HG02943 (cell line): ENCODE data around the gene MAP2.

Source experiments
- ATAC-seq: cut with Tn5 transposase; IDR thresholded peaks from one replicate; pipeline ENCODE4 v1.9.1; 2021; ENCODE audit warnings: mild to moderate bottlenecking, low read depth, moderate library complexity; ENCODE audit not compliant: unreplicated experiment

Gene MAP2

DNA sequence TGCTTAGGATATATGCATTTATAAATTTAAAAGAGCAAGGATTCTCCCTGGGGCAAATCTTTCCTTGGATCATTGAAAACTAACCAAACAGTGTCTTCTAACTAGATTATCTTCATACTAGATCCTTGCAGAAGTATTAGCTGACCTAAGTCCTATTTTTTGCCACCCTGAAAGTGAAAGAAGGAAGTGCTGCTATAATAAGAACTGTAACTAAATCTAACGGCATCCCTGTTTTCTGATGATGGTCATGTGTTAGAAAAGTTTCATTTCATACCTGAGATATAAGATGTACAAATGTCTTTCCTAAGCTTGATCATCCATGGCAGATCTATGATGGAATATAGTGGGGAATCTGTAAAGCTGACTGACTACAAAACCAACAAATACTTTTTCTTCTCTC is 102.7 kb downstream of the MAP2 start:
- no peak for ATAC-seq

DNA sequence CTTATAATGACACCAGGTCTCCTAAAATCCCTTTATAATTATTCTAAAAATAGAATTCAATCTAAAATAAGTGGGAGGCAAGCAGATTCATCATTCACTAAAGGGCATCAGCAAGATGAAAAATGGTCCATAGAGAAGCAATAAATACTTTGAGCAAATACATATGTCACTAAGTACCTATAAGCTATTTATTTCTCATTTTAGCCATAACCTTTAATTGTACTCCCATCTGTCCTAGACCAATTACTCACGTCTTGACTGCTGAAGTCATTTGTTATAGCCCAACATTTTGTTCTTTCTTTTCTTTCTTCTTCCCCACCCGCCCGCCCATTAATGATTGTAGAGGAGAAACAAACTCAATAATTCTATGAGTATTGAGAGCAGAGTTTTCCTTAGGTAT is 105.7 kb downstream of the MAP2 start:
- ATAC-seq = no peak

DNA sequence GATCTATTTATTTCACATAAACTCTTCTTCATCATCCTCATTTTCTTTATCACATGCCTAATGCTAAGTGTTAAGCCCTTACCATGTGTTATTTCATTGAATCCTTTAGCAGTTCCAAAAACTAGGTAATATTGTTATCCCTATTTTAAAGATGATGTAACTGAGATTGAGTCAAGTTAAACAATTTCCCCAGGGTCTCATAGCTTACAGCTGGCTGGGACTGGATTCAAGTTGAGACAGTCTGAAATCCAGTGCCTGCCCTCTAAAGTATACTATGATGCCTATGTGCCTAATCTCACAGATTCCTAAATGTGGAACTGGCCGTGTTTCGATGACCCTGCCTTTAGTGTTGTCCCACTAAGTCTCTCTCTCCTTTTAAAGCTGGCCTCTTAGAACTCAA is 108.5 kb downstream of the MAP2 start:
- no peak for ATAC-seq

DNA sequence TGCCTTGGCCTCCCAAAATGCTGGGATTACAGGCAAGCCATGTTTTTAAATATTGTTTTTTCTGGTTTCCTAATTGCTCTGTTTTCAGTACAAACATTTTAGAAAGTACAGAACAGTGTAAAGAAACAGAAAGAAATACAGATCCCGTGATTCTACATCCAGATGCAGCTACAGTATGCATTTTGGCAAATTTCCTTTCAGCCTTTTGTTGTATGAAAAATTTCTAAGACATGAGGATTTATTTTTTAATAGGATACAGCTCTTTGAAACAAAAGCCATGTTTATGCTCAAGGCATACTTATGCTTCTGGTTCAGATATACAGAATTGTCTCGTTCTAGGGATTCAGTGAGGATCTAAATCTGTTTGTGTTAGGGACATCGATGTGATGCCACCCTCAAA is 109.5 kb downstream of the MAP2 start:
- no peak for ATAC-seq

DNA sequence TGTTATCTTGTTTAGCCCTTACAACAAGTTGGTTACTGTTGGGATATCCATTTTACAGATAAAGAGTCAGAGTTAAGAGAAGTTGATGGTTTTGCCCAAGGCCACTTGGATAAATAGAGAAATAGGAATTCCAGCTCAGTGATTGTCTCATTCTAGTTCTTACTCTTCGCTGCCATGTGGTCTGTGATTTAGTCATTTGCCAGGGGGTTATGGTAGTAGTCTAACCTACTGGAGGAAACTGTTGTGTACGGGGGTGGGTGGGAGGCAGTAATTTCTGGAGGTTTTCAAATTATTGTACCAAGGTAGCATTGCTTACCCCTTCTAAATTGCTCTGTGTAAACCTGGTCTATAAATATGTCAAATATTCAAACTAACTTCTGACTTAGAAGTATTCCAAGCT is 110.4 kb downstream of the MAP2 start:
- ATAC-seq = no peak

DNA sequence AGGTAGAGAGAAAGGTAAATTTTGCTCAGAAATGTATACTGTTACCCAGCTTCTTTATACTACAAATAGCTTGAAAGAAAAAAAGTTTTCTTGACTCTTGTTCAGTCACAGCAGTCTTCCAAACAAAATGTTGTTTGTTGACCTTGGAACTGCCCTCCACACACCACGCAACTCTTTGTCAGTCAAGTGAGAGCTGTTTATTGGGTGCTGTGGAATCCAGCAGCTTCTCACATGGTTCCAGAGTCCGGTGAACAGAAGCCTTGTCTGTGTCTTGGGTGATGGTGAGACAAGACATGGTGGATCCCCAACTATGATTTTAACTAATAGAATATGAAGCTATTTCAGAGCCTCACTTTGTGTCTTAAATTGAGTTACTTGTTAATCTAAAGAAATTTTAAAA is 112.5 kb downstream of the MAP2 start:
- ATAC-seq = no peak

DNA sequence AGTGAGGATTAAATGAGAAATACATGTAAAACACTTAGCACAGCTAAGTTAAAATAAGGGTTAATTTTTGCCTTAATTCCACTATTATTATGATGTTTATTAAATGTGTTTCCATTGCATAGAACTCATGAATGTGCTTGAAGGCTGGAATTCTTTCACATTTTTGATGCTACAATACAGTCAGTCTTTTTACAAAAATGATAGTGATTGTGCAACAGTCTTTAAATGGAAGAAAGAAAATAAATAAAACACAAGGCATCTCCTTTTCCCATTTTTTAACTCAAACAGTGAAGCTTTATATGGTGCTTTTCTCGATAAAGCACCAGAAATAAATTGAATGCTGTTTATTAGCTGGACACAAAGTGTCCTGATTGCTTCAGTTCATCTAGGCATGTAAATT is 123.9 kb downstream of the MAP2 start:
- ATAC-seq = no peak

DNA sequence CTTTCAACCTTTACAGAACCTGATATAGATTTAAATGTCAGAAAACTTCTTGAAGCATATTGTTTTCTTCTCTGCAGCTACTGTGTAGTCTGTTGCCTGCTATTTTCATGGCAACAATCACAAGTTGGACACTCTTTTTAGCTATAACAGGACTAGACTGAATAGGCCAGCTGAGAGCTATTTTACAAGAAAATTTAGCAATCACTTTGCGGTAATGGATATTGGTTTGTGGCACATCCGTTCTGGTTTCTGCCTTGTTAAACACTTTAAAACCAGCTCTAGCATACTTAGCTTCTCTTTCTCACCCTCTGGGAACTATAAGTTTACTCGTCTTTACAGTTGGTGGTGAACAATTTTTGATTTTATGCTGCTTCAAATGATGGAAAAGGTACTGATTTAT is 125.7 kb downstream of the MAP2 start:
- ATAC-seq = no peak

DNA sequence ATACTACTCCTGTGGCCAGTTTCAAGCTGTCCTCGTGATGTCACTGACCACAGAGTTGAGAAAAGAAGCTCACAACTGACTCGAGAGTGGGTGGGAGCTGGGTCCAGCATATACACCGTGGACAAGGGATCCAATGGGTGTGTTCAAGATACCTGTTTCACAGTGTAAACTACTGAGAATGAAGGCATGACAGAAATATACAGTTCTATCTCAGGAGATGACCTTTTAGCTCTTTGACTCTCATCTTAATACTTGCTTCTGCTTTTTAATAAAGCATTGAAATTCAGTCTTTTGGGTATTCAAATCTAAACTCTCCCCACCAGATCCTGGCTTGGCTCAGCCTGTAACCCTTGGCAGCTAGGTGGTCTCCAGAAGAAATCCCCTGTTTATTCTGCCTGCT is 130.1 kb downstream of the MAP2 start:
- ATAC-seq = no peak

DNA sequence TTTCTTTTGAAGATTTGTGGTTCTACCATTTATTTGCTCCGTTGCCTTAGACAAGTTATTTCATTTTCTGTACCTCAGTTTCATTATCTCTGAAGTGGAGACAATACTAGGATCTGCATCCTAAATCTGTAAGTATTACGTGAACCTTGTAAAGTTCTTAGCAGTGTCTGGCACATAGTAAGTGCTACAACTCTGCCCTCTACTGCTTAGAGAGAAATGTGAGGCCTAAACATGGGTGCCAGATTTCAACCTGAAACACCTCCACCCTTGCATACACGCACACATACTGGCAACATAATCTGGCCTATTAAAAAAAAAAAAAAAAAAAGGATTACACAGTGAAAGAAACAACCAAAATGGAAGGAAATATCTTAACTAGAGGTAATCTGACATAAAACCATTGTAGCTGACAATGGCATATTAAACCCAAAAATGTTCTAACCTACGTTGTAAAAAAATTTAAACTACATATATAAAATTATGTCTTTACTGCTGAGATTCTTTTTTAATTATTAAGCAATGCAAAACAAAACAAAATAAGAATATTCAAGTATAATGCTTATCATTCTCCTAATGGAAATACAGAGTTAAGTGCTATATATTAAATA is 132.6 kb downstream of the MAP2 start:
- ATAC-seq = peak; percentile 75

DNA sequence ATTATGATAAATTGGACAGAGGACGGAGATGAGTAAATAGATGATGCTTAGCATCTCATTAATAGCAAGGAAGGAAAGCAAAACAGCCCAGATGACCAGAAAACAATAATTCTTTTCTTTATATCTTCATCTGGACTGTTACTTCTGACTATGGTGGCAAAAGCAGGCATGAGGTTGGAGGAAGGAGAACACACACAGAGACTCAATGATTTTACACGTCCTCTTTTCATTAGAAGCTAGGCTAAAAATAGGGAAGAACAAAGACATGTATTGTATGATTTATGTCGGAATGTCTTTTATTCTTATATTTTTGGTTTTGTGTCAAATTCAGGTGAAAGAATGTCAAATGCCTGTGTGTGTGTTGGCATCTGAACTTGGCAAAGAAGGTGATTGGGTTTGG is 137.1 kb downstream of the MAP2 start:
- ATAC-seq = no peak

DNA sequence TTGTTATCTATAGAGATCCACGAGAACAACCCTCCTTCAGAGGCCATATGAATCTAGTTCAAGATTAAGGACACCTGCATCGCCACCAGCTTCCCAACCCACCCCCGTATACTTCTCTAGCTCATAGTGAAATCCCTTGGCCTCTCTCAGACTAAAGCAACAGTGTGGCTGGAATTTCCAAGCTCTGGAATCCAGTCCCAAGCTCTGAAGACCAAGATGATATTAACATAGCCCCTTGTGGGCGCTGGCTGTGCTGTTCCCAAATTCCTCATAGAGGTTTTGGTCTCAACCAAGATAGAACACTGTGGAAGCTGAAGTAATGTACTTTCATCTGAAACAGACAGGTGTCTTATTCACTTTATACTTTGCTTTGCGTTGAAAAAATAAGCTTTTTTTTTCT is 139.6 kb downstream of the MAP2 start:
- ATAC-seq = no peak

DNA sequence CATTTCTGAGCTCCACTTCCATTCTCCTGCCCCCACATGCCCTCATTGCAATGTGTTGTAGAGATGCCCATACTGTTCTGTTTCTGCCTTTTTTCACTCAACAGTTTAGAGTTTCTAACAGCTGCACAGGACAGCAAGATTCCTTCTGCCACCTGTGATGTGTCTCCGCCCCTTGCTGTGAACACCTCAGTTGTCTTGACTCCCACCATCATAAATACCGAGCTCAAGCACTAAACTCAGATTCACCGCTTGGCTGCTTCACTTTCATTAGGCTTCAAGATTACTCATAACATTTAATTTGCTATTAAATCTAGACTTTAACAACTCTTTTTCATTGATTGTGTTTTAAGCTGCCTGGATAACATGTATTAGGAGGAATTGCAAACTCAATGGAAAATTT is 141.0 kb downstream of the MAP2 start:
- ATAC-seq = no peak

DNA sequence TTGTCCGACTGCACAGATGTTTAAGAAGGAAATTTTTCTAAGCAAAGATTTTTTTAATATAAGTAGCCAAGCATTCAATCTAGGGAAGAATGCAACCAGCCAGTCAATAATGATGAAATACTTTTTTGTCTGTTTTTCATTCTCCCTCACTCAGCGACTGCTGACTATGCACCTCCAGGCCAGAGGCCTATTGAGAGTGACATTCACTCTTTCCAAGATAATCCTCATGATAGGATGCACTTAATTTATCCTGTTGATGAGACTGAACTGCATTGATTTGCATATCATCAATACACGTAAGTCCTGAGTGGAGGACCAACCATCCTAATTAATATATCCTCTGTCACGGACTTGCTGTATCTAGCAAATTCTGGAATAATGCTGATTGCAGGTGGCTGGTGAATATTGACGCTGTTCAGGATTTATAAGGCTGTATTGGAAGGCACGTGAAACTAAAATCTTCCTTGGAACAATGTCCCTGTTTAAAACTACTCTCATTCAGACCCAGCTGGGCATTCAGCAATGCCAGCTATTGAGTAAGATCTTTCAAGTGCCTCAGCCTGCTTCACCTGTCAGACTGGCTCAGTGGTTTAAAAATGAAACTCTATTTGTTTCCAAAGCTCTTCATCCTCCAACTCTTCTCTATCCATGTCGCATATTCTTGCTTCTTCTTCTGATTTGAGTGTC is 142.2 kb downstream of the MAP2 start:
- ATAC-seq = no peak

DNA sequence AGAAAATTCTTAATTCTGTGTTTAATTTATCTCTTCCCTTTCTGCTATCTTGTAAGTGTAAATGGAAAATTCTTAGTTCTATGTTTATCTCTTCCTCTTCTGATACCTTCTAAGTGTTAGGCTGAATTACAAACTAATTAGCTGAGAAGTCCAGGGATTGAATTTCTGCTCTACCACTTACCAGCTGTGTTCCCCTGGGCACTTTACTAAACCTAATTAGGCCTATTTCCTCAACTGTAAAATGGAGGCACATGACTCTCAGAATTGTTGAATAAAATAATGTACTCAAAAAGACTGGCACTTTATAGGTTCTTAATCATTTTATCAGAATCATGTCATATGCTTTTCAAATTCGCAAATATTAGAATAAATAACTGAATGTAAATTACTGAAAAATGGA is 146.3 kb downstream of the MAP2 start:
- ATAC-seq = no peak

DNA sequence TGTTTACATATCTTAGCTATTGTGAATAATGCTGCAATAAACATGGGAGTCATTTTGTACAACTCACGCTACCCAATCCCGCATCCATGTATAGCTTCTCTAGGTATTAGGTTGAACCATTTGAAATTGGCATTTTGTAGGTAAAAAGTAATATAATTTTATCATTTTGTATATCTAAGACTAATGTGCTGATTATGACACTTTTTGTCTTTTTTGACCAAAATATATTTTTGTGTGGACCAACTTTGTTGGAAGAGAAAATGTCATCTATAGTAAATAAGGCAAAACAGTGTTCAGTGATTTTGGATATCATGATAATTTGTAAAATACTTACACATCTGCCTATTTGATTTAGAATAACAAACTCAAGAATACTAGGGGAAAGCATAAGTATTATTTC is 150.7 kb downstream of the MAP2 start:
- ATAC-seq = no peak

DNA sequence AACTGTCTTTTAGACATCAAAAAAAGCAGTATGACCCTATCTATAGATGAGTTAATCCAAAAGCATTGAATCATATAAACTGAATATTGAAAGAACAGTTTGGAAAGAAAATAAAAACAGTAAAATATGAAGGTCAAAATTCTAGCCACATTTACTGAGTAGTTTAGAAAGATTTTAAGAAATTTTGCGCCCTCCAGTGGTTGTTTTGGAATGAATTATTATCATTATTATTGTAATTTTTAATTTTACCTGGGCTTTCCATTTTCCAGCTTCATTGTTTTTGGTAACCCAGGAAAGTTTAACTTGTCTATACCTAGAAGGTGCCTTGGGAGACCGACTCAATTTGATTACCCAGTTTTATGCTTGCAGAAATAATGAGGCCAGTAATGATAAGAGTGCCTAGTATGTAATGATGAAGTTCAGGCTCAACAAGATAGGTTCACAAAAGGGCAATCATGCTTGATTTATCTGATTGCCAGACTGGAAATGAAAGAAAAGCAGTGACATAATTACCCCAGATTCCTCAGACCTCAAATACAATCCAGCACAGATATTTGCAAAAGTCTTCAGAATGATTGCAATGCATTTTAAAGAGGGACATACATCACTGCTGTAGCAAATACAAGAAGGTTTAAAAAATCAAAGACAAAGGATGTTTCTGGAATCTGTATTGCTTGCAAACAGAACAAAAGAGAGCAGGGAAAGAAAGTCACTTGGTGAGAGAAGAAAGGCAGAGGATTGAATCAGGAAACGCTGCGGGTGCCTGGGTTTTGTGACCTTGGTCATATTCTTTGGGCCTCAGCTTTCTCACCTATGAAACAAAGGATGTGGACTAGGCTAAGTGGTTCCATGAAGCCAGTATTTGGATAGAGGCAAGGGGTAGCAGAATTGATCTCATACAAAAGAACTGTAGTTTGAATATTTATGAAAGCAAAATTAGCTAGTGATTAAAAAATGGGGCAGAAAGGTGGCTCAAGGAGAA is 153.8 kb downstream of the MAP2 start:
- no peak for ATAC-seq

DNA sequence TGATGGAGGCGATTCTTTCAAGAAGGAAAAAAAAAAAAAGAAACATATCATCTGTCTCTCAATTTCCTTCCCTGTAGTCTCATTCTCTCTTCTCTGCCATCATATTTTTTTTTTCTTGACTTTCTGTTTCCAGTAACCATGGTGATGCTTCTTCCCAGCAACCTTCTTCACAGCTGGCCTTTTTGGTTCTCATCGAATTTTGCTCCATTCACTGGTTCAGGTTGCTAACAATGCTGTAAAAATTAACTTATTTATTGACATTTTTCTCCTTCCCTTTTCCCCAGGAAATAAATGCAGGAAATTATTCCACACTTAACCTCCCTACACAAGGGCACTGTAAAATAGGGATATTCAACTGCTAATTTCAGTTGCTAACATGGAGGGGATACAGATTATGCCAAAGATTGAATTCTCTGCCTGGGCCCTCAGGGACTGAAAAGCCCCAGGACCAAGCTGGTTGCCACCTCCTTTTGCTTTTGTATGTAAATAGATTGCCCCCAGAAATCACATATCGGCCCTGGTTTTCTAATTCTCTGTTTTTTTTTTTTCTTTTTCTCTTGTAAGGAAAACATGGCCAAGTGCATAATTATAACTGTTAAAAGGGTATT is 154.7 kb downstream of the MAP2 start:
- no peak for ATAC-seq

DNA sequence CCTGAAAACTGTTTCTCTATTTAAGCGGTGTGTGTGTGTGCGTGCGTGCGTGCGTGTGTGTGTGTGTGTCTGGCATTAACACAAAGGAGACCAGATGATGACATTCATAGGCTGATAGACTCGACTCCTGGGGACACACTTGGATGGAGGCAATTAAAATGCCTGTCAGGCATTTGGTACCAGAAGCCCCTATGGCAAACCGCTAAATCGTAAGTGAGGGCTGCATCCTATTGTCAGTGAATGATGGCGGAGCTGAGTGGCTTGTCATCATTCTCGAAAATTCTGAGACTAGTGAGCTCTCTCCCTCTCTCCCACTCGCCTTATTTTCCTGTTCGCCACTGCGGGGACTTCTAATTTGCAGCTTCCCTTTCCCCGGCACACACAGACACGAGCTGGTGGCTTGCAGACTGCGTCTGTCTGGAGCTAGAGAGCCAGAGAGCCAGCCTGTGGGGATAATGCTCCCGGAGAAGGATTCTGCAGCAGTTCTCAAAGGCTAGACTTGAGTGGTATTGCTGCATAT is 155.4 kb downstream of the MAP2 start:
- ATAC-seq = no peak

DNA sequence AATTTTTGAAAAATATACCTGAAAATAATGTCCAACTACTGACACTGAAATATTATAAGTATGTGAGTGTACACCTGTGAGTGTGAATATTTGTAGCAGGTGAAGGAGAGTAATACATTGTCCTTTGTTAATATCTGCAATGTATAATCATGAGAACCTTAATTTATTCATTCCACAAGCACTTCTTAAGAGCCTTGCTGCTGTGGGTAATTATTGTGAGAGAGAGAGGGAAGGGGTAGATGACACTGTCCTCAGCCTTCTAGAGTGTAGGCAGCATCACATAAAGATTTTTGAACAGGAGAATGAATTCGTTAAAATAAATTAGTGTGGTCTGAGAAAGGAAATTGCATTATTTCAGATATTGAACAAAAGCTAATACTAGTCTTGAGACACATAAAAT is 157.2 kb downstream of the MAP2 start:
- no peak for ATAC-seq

DNA sequence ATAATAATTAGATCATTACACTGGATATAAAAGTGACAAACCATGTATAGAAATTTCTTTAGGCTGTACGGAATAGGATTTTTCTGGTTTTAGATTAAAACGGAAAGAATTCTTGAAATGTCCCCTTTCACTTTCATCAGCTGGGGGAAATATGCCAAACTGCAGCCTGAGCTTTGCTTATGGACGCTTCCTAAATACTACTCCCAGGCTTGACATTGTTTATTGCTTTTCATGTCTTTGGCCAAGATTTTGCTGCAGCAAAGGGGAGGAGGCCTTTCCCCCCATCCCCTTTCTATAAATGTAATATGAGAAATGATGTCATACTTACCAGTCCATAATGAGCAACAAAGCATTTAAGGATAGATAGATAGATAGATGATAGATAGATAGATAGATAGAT is 158.4 kb downstream of the MAP2 start:
- no peak for ATAC-seq
